Common myeloid progenitor, CD34-positive (primary cell): ENCODE measurements around the gene CCDC127.
"Not testable (repeated sequence)": the region's sequence is repeated elsewhere in the genome, so short reads cannot be mapped to it uniquely, and the experiment has no call there.

Experiments used
- CTCF ChIA-PET: fragments of 350-600 bp; sonication (Branson Sonifier 250); formaldehyde crosslinking; loops from one replicate; lab custom pipeline; 2021; ENCODE audit warnings: antibody characterized with exemption; lab: Charles Lee
- POLR2A ChIA-PET: fragments of 350-600 bp; sonication (Branson Sonifier 250); formaldehyde crosslinking; loops from one replicate; lab custom pipeline; 2021; ENCODE audit warnings: antibody characterized with exemption; lab: Charles Lee
- DNase-seq, 3 donors: peaks; one replicate each; pipeline versions ENCODE4 v3.0.0 to v3.0.0-alpha.2; 2013
- H3K27ac ChIP-seq, 2 experiments: 1 replicate in 1 of 2; 2 replicates in 1 of 2; pipeline ENCODE4 v1.7.0; 2013; ENCODE audit warnings: inconsistent platforms in 2 of 2, low read length in 2 of 2, mild to moderate bottlenecking in 2 of 2, low read depth in 1 of 2, moderate library complexity in 1 of 2; ENCODE audit not compliant: severe bottlenecking in 2 of 2, insufficient read depth in 1 of 2, poor library complexity in 1 of 2
- H3K27me3 ChIP-seq, 5 experiments: replicated peaks in 2 of 5; 1 replicate in 3 of 5; 2 replicates in 2 of 5; pipeline versions ENCODE4 v1.6.1 to v1.7.0; 2013; ENCODE audit warnings: low read length in 4 of 5, mild to moderate bottlenecking in 2 of 5, moderate library complexity in 2 of 5, inconsistent platforms in 1 of 5; ENCODE audit not compliant: insufficient read depth in 5 of 5, control insufficient read depth in 4 of 5
- H3K36me3 ChIP-seq, 4 experiments: 1 replicate in 2 of 4; 2 replicates in 2 of 4; pipeline versions ENCODE4 v1.6.1 to v1.7.0; 2013; ENCODE audit warnings: low read length in 3 of 4, control low read depth in 1 of 4, mild to moderate bottlenecking in 1 of 4; ENCODE audit not compliant: control insufficient read depth in 4 of 4, insufficient read depth in 4 of 4
- H3K4me1 ChIP-seq, 4 experiments: 1 replicate in 3 of 4; 2 replicates in 1 of 4; pipeline versions ENCODE4 v1.6.1 to v1.7.1; 2013; ENCODE audit warnings: low read length in 3 of 4, mild to moderate bottlenecking in 3 of 4, control low read depth in 1 of 4, inconsistent platforms in 1 of 4, moderate library complexity in 1 of 4; ENCODE audit not compliant: control insufficient read depth in 4 of 4, insufficient read depth in 4 of 4; ENCODE audit errors: control extremely low read depth in 1 of 4
- H3K4me3 ChIP-seq, 7 experiments: 1 replicate in 4 of 7; 2 replicates in 3 of 7; pipeline versions ENCODE4 v1.5.1 to v1.7.0; 2013; ENCODE audit warnings: mild to moderate bottlenecking in 7 of 7, low read length in 6 of 7, moderate library complexity in 6 of 7, inconsistent platforms in 2 of 7, low read depth in 2 of 7, control low read depth in 1 of 7; ENCODE audit not compliant: insufficient read depth in 4 of 7, control insufficient read depth in 1 of 7; ENCODE audit errors: extremely low read depth in 1 of 7
- H3K9me3 ChIP-seq, 5 experiments: 1 replicate in 4 of 5; 2 replicates in 1 of 5; pipeline versions ENCODE4 v1.6.1 to v1.7.1; 2013; ENCODE audit warnings: low read length in 4 of 5, mild to moderate bottlenecking in 2 of 5, inconsistent platforms in 1 of 5, low read depth in 1 of 5, moderate library complexity in 1 of 5; ENCODE audit not compliant: control insufficient read depth in 4 of 5, insufficient read depth in 2 of 5; ENCODE audit errors: control extremely low read depth in 1 of 5
- WGBS: methylation state at CpG from one replicate; pipeline ENCODE4 v1.1.5; 2013; ENCODE audit not compliant: insufficient coverage; 5-methylcytosine and 5-hydroxymethylcytosine counted together

The CCDC127 gene

GRCh38 chr5:256347-256746 is 38.4 kb upstream of the CCDC127 start:
- H3K27ac ChIP-seq, H3K27me3 ChIP-seq, DNase-seq, POLR2A ChIA-PET, H3K4me3 ChIP-seq, H3K9me3 ChIP-seq: not testable (repeated sequence)
- CTCF ChIA-PET = interaction anchor here (2.6 kb wide), 1 partner anchor 9 kb away, joined by 9 read pairs; no protein-coding TSS in a partner anchor
- no CpG with 5 or more reads among the region's 8 CpGs for WGBS
- Histone ChIP-seq H3K4me1 (peaks cover 0 to 22% (median 8%) of the 10 kb centered on the region in 4 experiments), H3K36me3 (peaks cover 0 to 31% (median 25%) of the 10 kb centered on the region in 4 experiments)

- CTCF ChIA-PET, H3K27me3 ChIP-seq, H3K27ac ChIP-seq, H3K9me3 ChIP-seq, DNase-seq, H3K4me3 ChIP-seq, POLR2A ChIA-PET: not testable (repeated sequence)
- peaks cover 0 to 32% (median 25%) of the 10 kb centered on the region in 4 experiments for H3K36me3 ChIP-seq
- H3K4me1 ChIP-seq = peaks cover 0 to 22% (median 8%) of the 10 kb centered on the region in 4 experiments
- WGBS = 100% methylated on average over 2 of the region's 7 CpGs
Observed at GRCh38 chr5:255116-255515, 37.2 kb upstream of the CCDC127 start.

GRCh38 chr5:254322-254721 is 36.4 kb upstream of the CCDC127 start:
- CTCF ChIA-PET, DNase-seq, POLR2A ChIA-PET, H3K4me3 ChIP-seq, H3K9me3 ChIP-seq, H3K27me3 ChIP-seq, H3K27ac ChIP-seq: not testable (repeated sequence)
- Histone ChIP-seq H3K36me3 (peaks cover 0 to 35% (median 28%) of the 10 kb centered on the region in 4 experiments), H3K4me1 (peaks cover 0 to 22% (median 8%) of the 10 kb centered on the region in 4 experiments)
- no CpG with 5 or more reads among the region's 15 CpGs for whole genome bisulfite sequencing

- Histone ChIP-seq H3K27ac (peak overlapping the region; percentile 43 to 66), H3K36me3 (peaks cover under 1 to 49% (median 33%) of the 10 kb centered on the region in 4 experiments), H3K4me3 (peak overlapping the region in 2 of 7 experiments; percentile 0 to 34), H3K9me3 (peaks cover 0 to 5% (median 3%) of the 10 kb centered on the region in 5 experiments), H3K27me3 (no peaks in the 10 kb centered on the region), H3K4me1 (peaks cover 0 to 22% (median 8%) of the 10 kb centered on the region in 4 experiments)
- DNase-seq = peak in 2 of 3 donors; percentile 39 to 54
- WGBS = 32% methylated on average over 10 of the region's 10 CpGs
- CTCF ChIA-PET = no interaction called here
- POLR2A ChIA-PET = no interaction called here
Observed at GRCh38 chr5:252546-252945, 34.6 kb upstream of the CCDC127 start.

- Histone ChIP-seq H3K4me3 (peak overlapping the region in 2 of 7 experiments; percentile 48 to 54), H3K27ac (peak overlapping the region; percentile 4 to 68), H3K4me1 (peaks cover 0 to 22% (median 8%) of the 10 kb centered on the region in 4 experiments), H3K36me3 (peaks cover 2 to 46% (median 32%) of the 10 kb centered on the region in 4 experiments)
- WGBS = 20% methylated on average over 11 of the region's 11 CpGs
- POLR2A ChIA-PET, CTCF ChIA-PET, H3K27me3 ChIP-seq, H3K9me3 ChIP-seq: not testable (repeated sequence)
- peak in 2 of 3 donors; percentile 37 to 43 for DNase-seq
Observed at GRCh38 chr5:251975-252374, 34.0 kb upstream of the CCDC127 start.

GRCh38 chr5:251538-251937 is 33.6 kb upstream of the CCDC127 start:
- POLR2A ChIA-PET, CTCF ChIA-PET: not testable (repeated sequence)
- H3K27ac ChIP-seq = peak overlapping the region in 1 of 2 experiments; percentile 68

GRCh38 chr5:251016-251415 is 33.1 kb upstream of the CCDC127 start:
- Histone ChIP-seq H3K36me3 (peaks cover 2 to 39% (median 27%) of the 10 kb centered on the region in 4 experiments), H3K4me1 (peaks cover 0 to 22% (median 8%) of the 10 kb centered on the region in 4 experiments)
- DNase-seq, H3K27me3 ChIP-seq, H3K9me3 ChIP-seq, H3K4me3 ChIP-seq, H3K27ac ChIP-seq, CTCF ChIA-PET, POLR2A ChIA-PET: not testable (repeated sequence)
- 100% methylated on average over 5 of the region's 12 CpGs for WGBS

More at GRCh38 chr5:251538-251937, 33.6 kb upstream of the CCDC127 start:
- H3K4me3 ChIP-seq, H3K27me3 ChIP-seq, H3K9me3 ChIP-seq: not testable (repeated sequence)
- H3K36me3 ChIP-seq = peaks cover 2 to 42% (median 28%) of the 10 kb centered on the region in 4 experiments
- peak in 1 of 3 donors; percentile 9 for DNase-seq
- H3K4me1 ChIP-seq = peaks cover 0 to 22% (median 8%) of the 10 kb centered on the region in 4 experiments
- WGBS = 43% methylated on average over 6 of the region's 8 CpGs
